HK-2 (cell line): ENCODE data around the gene KRTCAP3.

ENCODE experiments used
- DNase-seq: peaks from one replicate; pipeline ENCODE4 v3.0.0-alpha.2; 2018; ENCODE audit not compliant: unreplicated experiment

KRTCAP3 gene

DNA sequence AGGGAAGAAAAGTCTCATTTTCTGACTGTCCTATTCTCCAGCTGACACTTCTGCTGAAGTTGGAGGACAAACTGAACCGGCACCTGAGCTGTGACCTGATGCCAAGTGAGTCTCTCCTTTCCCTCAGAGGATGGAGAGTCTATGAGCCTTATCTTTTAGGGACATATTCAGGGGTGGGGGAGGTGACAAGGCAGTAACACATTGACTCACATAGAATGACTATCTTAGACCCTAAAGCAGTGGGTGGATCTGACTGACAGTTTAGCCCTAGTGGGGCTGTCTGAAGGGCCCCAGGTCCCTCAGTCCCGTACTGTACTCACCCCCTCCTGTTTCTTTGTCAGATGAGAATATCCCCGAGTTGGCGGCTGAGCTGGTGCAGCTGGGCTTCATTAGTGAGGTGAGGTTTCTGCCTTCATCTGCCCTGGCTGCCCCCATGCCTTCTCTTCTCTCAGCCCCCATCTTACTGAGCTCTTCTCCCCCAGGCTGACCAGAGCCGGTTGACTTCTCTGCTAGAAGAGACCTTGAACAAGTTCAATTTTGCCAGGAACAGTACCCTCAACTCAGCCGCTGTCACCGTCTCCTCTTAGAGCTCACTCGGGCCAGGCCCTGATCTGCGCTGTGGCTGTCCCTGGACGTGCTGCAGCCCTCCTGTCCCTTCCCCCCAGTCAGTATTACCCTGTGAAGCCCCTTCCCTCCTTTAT is 805 bp upstream of the KRTCAP3 start:
- DNase-seq = no peak

DNA sequence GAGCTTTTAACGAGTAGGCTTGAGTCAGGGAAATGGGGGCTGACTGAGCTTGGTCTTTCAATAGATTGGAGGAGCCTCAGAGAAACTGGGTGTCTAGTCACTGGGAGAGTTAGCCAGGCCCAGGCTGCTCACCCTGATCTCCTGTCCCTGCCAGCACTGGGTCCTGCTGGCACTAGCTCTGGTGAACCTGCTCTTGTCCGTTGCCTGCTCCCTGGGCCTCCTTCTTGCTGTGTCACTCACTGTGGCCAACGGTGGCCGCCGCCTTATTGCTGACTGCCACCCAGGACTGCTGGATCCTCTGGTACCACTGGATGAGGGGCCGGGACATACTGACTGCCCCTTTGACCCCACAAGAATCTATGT is 720 bp downstream of the KRTCAP3 start:
- no peak for DNase-seq

- no peak for DNase-seq
Observed at GRCh38 chr2:27445155-27445554, 3.0 kb downstream of the KRTCAP3 start.

GRCh38 chr2:27445615-27446014 is 3.4 kb downstream of the KRTCAP3 start:
- DNase-seq = no peak

GRCh38 chr2:27446057-27446456 is 3.9 kb downstream of the KRTCAP3 start:
- no peak for DNase-seq

- DNase-seq = no peak
Observed at GRCh38 chr2:27448381-27448780, 6.2 kb downstream of the KRTCAP3 start.

DNA sequence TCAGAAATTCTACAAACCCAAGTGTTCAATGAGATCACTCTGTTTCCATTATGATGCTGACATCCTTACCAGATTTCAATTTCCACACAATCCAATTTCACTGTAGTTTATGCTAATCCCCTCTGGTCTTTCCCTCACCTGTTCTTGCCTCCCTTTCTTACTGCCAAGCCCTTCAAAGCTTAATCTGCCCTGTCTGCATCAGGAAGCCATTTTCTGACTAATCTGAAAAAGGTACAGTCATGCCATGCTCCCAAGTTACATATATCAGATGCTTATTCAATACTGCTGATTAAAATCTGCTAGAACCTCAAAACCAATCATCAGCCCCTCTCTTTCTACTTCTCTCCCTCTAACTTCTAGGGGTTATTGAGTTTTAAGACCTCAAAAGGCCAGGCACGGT is 8.9 kb downstream of the KRTCAP3 start:
- no peak for DNase-seq

DNA sequence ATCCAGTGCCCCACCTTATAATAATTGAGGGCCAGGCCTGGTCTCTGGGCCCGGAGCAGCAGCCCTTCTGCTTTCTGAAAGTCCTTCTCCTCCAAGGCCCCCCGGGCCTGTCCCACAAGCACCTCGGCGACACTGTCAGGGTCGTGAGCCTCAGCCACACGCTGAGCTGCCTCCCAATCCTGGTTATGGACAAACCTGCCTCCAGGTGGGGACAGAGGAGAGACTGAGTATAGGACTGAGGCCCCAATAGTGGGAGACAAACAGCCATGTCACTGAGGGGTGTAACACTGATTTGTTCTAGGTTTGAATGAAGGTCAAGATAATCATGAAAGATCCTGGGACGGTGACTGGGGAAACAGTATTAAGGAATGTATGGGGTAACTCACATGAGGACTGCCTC is 11.8 kb downstream of the KRTCAP3 start:
- DNase-seq = no peak

DNA sequence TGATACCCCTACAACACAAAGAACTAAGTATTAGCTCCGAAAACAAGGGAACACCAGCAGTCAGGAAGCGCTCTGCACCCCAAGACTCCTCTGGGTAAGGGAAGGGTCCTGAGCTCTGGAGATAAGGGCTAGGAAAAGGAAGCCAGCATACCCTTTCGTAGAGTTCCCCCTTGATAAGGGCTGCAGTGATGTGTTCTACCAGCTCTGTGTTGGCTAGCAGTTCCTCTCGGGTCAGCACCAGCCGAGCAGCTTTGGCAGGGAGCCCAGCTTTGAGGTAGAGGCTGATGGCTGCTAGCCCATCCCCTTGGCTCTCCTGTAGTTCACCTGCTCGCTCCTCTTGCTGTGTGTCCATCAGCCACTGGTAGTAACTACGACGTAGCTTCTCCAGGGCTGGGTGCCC is 18.9 kb downstream of the KRTCAP3 start:
- no peak for DNase-seq

DNA sequence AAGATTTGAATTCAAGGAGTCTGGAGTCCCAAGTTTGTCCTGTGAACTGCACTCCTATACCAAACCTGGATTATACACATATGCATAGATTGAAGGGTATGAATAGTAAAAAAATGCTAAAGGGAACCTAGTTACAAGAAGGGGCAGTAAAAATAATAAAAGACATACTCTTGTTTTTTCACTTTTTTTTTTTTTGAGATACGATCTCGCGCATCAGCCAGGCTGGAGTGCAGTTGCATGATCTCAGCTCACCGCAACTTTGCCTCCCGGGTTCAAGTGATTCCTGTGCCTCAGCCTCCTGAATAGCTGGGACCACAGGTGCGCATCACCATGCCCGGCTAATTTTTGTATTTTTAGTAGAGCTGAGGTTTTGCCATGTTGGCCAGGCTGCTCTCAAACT is 22.3 kb downstream of the KRTCAP3 start:
- no peak for DNase-seq

- no peak for DNase-seq
Observed at GRCh38 chr2:27471961-27472360, 29.8 kb downstream of the KRTCAP3 start.

DNA sequence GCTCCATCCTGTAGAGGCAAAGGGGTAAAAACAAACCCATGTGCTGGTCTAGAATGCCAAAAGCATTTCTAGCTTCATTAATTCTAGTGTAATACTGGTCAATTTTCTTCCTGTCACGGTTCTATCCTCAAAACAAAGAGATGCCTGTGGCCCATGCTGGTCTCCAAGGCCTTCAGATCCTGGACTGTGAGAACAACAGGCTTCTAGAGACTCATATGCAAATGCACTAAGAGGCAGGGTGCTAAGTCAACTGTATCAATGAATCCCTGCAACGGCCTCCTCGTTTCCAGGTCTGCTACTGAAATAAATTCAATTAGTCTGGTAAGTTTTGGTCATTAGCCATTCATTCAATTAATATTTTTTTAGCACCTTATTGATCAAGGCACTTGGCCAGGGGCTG is 43.3 kb downstream of the KRTCAP3 start:
- DNase-seq = no peak

DNA sequence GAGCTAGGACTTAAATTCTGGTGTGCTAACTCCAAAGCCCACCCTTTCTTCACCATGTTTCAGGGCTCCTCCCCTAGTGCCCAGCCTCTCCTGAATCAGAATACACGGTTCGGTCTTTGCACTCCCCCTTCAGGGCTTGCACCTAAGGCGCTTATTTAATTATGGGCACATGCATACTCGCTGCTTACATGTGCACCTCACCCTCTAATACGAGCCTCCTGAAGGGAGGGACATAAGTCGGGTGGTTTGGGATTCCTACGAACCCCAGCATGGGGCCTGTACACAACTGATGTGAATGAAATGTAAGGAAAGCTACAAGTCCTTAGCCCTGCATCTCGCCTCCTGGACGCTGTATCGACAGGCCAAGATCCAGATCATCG is 46.9 kb downstream of the KRTCAP3 start:
- DNase-seq = peak; percentile 24

DNA sequence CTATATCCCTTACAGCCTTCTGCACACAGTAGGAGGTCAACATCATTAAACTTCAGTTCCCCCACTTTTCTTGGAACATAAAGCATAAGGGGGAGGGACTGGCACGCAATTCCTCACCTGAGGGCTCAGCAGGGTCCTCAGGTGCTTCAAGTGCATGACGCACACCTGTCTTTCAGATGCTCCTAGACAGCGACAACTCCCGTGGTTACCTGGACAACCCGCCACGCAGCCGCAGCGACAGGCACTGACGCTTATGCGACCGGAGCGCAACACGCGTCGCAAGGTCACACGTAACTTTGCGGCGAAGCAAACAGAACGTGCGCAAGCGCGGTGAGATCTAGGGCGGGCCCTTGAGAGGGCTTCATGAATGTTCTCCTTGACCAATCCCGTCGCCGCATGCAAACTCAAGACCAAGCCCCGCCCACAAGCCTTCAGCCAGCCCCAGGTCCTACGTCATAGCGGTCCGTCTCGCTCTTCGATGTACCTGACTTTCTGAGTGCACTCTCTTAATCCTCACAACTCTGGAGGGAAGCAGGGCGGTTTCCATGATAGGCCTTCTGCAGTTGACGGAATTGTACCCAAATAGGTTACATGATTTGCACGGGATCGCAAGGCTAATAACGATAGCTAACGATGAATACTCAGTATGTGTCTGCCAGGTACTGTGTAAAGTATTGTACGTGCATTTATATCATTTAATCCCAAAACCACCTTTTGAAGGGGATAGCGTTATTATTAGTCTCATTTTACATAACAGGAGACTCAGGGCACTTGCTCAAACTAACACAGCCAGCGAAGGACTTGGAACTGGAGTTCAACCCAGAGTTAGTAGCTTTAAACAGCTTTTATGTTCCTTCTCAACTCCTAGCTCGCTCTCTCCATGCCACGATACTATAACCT is 47.6 kb downstream of the KRTCAP3 start, which contains the start of gene IFT172:
IFT172 (minus strand) TSS at position 246 of the 900 bp plus-strand sequence; CDS start at position 156, 90 bp downstream.
- peak; percentile 97 for DNase-seq

DNA sequence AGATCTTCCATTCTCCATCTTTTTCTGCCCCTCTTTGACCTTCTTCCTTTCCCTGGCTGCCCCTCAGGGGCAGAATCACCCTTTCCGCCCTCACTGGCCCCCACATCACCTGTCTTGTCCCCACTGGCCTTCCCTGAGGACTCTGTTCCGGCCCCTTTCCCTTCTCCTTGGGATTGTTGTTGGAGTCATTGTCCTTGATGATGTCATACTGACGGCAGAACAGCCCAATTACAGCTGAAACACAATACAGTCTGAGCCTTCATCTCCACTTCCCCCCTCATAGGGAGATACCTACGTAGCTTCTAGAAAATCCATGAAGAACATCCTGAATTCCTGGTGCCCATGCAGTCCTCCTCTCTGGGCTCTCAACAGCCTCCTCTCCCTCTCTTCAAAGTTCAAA is 50.4 kb downstream of the KRTCAP3 start:
- DNase-seq = no peak

- DNase-seq = no peak
Observed at GRCh38 chr2:27493948-27494283, 51.7 kb downstream of the KRTCAP3 start.
